ENCODE measurements around the gene ALKBH6.

- no peak for TF ChIP-seq CTCF (IDR thresholded peaks at IDR 0.05; ENCODE audit: poor library complexity)
- TF ChIP-seq EZH2 (IDR thresholded peaks at IDR 0.05; ENCODE audit: borderline replicate concordance) = no peak
These were observed 47.4 kb upstream of the ALKBH6 start for GRCh38 chr19:36061367-36061766.
